ENCODE data around the gene DNASE2.

DNASE2 gene

GRCh38 chr19:12873891-12874745 lies 7.1 kb downstream of the DNASE2 start:
- peaks cover 41% of the 10 kb centered on the region for H3K36me3 Mint-ChIP-seq (ENCODE audit: low read depth)
- DNase-seq: no peak
- peaks cover 13% of the 10 kb centered on the region for H3K9me3 Mint-ChIP-seq
- H3K27me3 Mint-ChIP-seq (ENCODE audit: low read depth, poor library complexity): peaks cover 11% of the 10 kb centered on the region
- TF ChIP-seq, protein P1, sequence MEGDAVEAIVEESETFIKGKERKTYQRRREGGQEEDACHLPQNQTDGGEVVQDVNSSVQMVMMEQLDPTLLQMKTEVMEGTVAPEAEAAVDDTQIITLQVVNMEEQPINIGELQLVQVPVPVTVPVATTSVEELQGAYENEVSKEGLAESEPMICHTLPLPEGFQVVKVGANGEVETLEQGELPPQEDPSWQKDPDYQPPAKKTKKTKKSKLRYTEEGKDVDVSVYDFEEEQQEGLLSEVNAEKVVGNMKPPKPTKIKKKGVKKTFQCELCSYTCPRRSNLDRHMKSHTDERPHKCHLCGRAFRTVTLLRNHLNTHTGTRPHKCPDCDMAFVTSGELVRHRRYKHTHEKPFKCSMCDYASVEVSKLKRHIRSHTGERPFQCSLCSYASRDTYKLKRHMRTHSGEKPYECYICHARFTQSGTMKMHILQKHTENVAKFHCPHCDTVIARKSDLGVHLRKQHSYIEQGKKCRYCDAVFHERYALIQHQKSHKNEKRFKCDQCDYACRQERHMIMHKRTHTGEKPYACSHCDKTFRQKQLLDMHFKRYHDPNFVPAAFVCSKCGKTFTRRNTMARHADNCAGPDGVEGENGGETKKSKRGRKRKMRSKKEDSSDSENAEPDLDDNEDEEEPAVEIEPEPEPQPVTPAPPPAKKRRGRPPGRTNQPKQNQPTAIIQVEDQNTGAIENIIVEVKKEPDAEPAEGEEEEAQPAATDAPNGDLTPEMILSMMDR (IDR thresholded peaks at IDR 0.05): no peak
- H3K27ac Mint-ChIP-seq: no peak overlapping the region
- H3K4me1 Mint-ChIP-seq: no peaks in the 10 kb centered on the region
- no peak overlapping the region for H3K4me3 Mint-ChIP-seq

DNA sequence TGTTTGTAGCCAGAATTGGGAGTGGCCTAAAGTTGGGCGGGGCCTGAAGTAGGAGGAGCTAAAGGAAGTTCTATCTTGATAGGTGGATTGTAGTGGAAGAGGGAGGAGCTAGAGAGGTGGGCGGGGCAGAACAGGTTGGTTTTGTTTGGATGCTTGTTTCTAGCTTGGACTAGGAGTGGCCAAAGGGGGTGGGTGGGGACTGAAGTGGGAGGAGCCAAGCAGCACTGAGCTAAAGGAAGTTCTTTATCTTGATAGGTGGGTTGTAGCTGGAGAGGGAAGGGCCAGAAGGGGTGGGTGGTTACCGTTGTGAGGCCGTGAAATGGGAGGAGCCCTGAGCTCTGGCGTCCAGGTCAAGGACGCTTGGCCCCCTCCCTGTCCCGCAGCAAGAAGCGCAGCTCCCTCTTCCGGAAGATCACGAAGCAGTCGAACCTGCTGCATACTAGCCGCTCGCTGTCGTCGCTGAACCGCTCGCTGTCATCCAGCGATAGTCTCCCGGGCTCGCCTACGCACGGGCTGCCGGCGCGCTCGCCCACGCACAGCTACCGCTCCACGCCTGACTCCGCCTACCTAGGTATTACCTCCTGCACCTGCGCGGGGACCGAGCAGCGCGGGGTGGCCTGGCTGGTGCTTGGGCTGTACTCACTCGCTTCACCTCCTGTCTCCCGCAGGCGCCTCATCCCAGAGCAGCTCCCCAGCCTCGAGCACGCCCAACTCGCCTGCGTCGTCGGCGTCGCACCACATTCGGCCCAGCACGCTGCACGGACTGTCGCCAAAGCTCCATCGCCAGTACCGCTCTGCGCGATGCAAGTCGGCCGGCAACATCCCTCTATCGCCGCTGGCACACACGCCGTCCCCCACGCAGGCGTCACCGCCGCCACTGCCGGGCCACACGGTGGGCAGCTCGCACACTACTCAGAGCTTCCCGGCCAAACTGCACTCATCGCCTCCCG lies 8.0 kb downstream of the DNASE2 start:
- Mint-ChIP-seq H3K27me3 (ENCODE audit: low read depth, poor library complexity) (peaks cover 13% of the 10 kb centered on the region), H3K36me3 (ENCODE audit: low read depth) (peaks cover 41% of the 10 kb centered on the region), H3K4me3 (no peak overlapping the region), H3K4me1 (no peaks in the 10 kb centered on the region), H3K9me3 (peaks cover 13% of the 10 kb centered on the region), H3K27ac (peak overlapping the region; percentile 21)
- TF ChIP-seq, protein P1 (IDR thresholded peaks at IDR 0.05): no peak
- DNase-seq: peak; percentile 41

GRCh38 chr19:12872255-12872654 lies 9.0 kb downstream of the DNASE2 start:
- Mint-ChIP-seq H3K27me3 (ENCODE audit: low read depth, poor library complexity) (peaks cover 15% of the 10 kb centered on the region), H3K36me3 (ENCODE audit: low read depth) (peaks cover 40% of the 10 kb centered on the region), H3K27ac (no peak overlapping the region), H3K9me3 (peaks cover 13% of the 10 kb centered on the region), H3K4me3 (no peak overlapping the region), H3K4me1 (peaks cover under 1% of the 10 kb centered on the region)
- TF ChIP-seq, protein P1 (IDR thresholded peaks at IDR 0.05): no peak
- no peak for DNase-seq

GRCh38 chr19:12871681-12872080 lies 9.6 kb downstream of the DNASE2 start:
- Mint-ChIP-seq H3K4me3 (no peak overlapping the region), H3K4me1 (peaks cover 7% of the 10 kb centered on the region), H3K36me3 (ENCODE audit: low read depth) (peaks cover 40% of the 10 kb centered on the region), H3K9me3 (peaks cover 13% of the 10 kb centered on the region), H3K27me3 (ENCODE audit: low read depth, poor library complexity) (peaks cover 17% of the 10 kb centered on the region), H3K27ac (peak overlapping the region; percentile 11)
- TF ChIP-seq, protein P1 (IDR thresholded peaks at IDR 0.05): no peak
- no peak for DNase-seq

DNA sequence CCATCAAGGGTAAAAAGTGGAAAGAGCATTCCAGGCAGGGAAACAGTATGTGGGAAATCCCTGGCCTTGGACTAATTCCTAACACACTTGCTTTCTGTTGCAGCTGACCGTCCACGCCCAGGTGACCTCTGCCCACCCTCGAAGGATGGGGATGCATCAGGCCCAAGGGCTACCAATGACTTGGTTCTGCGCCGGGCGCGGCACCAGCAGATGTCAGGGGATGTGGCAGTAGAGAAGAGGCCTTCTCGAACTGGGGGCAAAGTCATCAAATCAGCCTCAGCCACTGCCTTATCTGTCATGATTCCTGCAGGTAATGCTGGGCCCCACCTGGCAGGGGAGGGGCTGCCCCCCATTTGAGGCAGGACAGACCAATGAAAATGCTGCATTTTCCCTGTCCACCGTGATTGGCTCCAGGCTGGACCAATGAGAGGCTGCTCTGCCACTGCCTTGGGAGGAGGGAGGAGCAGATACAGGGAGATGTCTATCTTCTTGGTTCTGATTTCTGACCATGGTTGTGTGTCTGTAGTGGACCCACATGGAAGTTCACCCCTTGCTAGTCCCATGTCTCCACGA lies 12.6 kb downstream of the DNASE2 start:
- Mint-ChIP-seq H3K4me3 (peak overlapping the region; percentile 71), H3K9me3 (peaks cover 13% of the 10 kb centered on the region), H3K36me3 (ENCODE audit: low read depth) (peaks cover 31% of the 10 kb centered on the region), H3K27ac (no peak overlapping the region), H3K4me1 (peaks cover 13% of the 10 kb centered on the region), H3K27me3 (ENCODE audit: low read depth, poor library complexity) (peaks cover 25% of the 10 kb centered on the region)
- TF ChIP-seq, protein P1 (IDR thresholded peaks at IDR 0.05): no peak
- no peak for DNase-seq
